Right lobe of liver (tissue), 6 donors: ENCODE measurements around the gene TLDC2. TPM values are rescaled to one million over a fixed set of nuclear protein-coding genes. Genes with fewer than 3 reads are reported as not detected.
A peak's percentile ranks its signal among the peaks of the same experiment; 100 is the strongest.
"Not testable (repeated sequence)": the region's sequence is repeated elsewhere in the genome, so short reads cannot be mapped to it uniquely, and the experiment has no call there.

Experiments used
- ATAC-seq, 4 donors: fragments of 200-7000 bp; cut with Tn5 transposase; one replicate each; pipeline ENCODE4 v1.9.1; 2020; ENCODE audit warnings: mild to moderate bottlenecking in 4 of 4, moderate library complexity in 4 of 4
- DNase-seq, 3 donors: peaks; one replicate each; pipeline ENCODE4 v3.0.0-alpha.2; 2020
- H3K27ac ChIP-seq, 3 donors: fragments of 200-600 bp; one replicate each; pipeline ENCODE4 v1.8.0; 2022
- H3K27me3 ChIP-seq, 2 donors: fragments of 200-600 bp; one replicate each; pipeline ENCODE4 v1.8.0; 2022
- H3K36me3 ChIP-seq, 4 donors: fragments of 200-600 bp; sonication (generic) in 1 of 4; one replicate each; pipeline versions ENCODE4 v1.5.1 to v1.8.0; 2017 to 2022; ENCODE audit warnings: control low read depth in 1 of 4
- H3K4me1 ChIP-seq, 4 donors: fragments of 200-600 bp; sonication (generic) in 1 of 4; one replicate each; pipeline versions ENCODE4 v1.5.1 to v1.8.0; 2017 to 2022; ENCODE audit warnings: control low read depth in 1 of 4
- H3K4me3 ChIP-seq, 3 donors: fragments of 200-600 bp; one replicate each; pipeline ENCODE4 v1.8.0; 2022
- H3K9me3 ChIP-seq, 4 donors: fragments of 200-600 bp; sonication (generic) in 1 of 4; one replicate each; pipeline versions ENCODE4 v1.5.1 to v1.8.0; 2017 to 2022; ENCODE audit warnings: control low read depth in 1 of 4
- POLR2A ChIP-seq: fragments of 450-650 bp; IDR thresholded peaks from one replicate; pipeline ENCODE4 v1.6.1; 2017; ENCODE audit warnings: antibody characterized with exemption, mild to moderate bottlenecking
- WGBS: methylation state at CpG from one replicate; pipeline ENCODE4 v1.1.6; 2018; ENCODE audit warnings: low coverage, low lambda C conversion rate; ENCODE audit not compliant: insufficient coverage; ENCODE audit errors: missing lambda C conversion rate; 5-methylcytosine and 5-hydroxymethylcytosine counted together
- intact Hi-C, 2 donors: fragments of 100-400 bp; cut with DNase I; formaldehyde crosslinking; loops; one replicate each; pipeline versions ENCODE4 v1.11.2 to v1.14.1; 2022
- total RNA-seq, 6 experiments: library from RNA; depleted of rRNA in 2 of 6; stranded (reverse); fragments of >200 nt in 2 of 6; fragmentation: NEBNext Ultra II Directional in 3 of 6; extraction: Animal tissue kit (Norgen Biotek cat#: 25700) in 3 of 6; gene quantifications; one replicate each; pipeline versions ENCODE4 v1.1.0 to v1.2.4, GENCODE V29; 2016 to 2023
- TF ChIP-seq, protein P1 (sequence below), 4 donors: fragments of 200-600 bp in 3 of 4; fragments of 450-650 bp in 1 of 4; IDR thresholded peaks; one replicate each; pipeline versions ENCODE4 v1.5.1 to v1.8.0; 2016 to 2022; ENCODE audit warnings: antibody characterized with exemption in 4 of 4, mild to moderate bottlenecking in 2 of 4
- donor health status: DM: no; HTN: yes; CAD: no.
- donor health status: DM: no; HTN: no; CAD: no.
- donor health status: DM: no; HTN: no; CAD: no.
- donor health status: DM: no; HTN: yes; CAD: no.
- donor health status: DM: no; HTN: yes; CAD: no.

The TLDC2 gene
- total RNA-seq, 6 experiments from 2014 or later, result 0.43 TPM; not detected in 5

DNA sequence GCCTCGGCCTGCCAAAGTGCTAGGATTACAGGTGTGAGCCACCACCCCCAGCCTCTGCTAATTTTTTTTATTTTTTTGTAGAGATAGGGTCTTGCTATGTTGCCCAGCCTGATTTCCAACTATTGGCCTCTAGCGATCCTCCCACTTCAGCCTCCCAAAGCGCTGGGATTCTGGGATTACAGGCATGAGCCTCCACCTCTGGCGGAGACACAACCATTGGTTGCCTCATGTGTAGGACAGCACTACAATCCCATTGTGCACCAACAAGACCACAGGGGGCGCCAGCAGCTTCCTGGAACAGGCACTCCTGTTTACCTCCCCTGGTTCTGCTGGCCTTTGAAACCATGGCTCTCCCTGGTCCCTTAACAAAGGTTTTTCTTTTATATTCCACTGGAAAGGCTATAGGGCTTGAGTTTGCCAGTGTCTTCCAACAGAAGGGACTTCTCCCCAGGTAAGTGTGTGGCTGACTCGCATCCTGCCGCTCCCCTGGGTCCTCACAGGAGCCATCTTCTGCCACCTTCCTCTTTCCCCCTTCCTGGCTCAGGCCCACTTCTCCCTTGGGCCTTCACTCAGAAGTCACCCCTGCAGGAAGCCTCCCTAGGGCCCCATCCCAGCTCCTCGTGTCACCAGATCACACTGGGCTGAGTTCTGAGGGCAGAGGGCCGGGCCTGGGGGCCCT lies 39.2 kb upstream of the TLDC2 start:
- 85% methylated on average over 4 of the region's 9 CpGs for WGBS
- Histone ChIP-seq H3K36me3 (no peaks in the 10 kb centered on the region), H3K9me3 (no peaks in the 10 kb centered on the region), H3K4me1 (peaks cover 0 to 2% (median 0%) of the 10 kb centered on the region in 4 donors), H3K27ac (no peak overlapping the region), H3K27me3 (no peaks in the 10 kb centered on the region), H3K4me3 (no peak overlapping the region)
- ATAC-seq, result peak in 2 of 4 donors; percentile 24 to 27
- intact Hi-C loops, result no loop called here
- TF ChIP-seq, protein P1, sequence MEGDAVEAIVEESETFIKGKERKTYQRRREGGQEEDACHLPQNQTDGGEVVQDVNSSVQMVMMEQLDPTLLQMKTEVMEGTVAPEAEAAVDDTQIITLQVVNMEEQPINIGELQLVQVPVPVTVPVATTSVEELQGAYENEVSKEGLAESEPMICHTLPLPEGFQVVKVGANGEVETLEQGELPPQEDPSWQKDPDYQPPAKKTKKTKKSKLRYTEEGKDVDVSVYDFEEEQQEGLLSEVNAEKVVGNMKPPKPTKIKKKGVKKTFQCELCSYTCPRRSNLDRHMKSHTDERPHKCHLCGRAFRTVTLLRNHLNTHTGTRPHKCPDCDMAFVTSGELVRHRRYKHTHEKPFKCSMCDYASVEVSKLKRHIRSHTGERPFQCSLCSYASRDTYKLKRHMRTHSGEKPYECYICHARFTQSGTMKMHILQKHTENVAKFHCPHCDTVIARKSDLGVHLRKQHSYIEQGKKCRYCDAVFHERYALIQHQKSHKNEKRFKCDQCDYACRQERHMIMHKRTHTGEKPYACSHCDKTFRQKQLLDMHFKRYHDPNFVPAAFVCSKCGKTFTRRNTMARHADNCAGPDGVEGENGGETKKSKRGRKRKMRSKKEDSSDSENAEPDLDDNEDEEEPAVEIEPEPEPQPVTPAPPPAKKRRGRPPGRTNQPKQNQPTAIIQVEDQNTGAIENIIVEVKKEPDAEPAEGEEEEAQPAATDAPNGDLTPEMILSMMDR (IDR thresholded peaks at IDR 0.05), result peak in 3 of 4 donors; percentile 14 to 37 (median 24)
- TF ChIP-seq POLR2A, result no peak
- peak in 2 of 3 donors; percentile 64 to 67 for DNase-seq

DNA sequence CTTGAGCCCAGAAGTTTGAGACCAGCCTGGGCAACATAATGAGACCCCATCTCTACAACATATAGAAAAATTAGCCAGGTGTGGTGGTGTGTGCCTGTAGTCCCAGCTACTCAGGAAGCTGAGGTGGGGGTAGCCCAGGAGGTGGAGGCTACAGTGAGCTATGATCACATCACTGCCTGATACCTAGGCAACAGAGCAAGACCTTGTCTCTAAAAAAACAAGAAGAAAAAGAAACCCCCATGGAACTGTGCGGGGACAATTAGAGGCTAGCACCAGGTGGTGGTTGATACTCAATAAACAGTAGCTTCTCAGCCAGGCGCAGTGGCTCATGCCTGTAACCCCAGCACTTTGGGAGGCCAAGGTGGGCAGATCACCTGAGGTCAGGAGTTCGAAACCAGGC lies 37.6 kb upstream of the TLDC2 start:
- intact Hi-C loops, H3K4me3 ChIP-seq, ATAC-seq, H3K4me1 ChIP-seq, H3K27ac ChIP-seq, H3K9me3 ChIP-seq, H3K27me3 ChIP-seq, H3K36me3 ChIP-seq, DNase-seq: not testable (repeated sequence)
- 87% methylated on average over 3 of the region's 3 CpGs for WGBS

DNA sequence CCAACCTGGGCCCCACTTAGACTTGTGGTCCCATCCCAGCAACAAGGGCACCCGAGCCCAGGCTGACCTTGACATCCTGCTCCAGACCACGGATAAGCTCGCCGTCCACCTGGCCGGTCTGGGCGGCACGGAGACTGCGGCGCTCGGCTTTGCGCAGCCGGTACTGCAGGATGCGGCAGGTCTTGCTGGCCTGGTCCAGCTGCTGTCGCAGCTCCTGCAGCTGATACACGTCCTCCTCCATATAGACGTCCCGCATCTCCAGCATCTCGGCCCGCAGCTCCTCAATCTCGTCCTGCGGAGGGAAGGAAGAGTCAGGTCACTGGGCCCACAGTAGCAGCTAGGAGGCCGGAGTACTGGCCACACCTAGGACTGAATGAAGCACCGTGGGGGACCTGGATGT lies 36.8 kb upstream of the TLDC2 start:
- no peak overlapping the region for H3K4me3 ChIP-seq
- H3K36me3 ChIP-seq, result no peaks in the 10 kb centered on the region
- no peak for ATAC-seq
- intact Hi-C loops, result no loop called here
- no peak overlapping the region for H3K27ac ChIP-seq
- TF ChIP-seq POLR2A, result no peak
- DNase-seq, result no peak
- WGBS, result 90% methylated on average over 3 of the region's 23 CpGs
- no peaks in the 10 kb centered on the region for H3K9me3 ChIP-seq
- no peaks in the 10 kb centered on the region for H3K27me3 ChIP-seq
- peaks cover 0 to 2% (median 0%) of the 10 kb centered on the region in 4 donors for H3K4me1 ChIP-seq

DNA sequence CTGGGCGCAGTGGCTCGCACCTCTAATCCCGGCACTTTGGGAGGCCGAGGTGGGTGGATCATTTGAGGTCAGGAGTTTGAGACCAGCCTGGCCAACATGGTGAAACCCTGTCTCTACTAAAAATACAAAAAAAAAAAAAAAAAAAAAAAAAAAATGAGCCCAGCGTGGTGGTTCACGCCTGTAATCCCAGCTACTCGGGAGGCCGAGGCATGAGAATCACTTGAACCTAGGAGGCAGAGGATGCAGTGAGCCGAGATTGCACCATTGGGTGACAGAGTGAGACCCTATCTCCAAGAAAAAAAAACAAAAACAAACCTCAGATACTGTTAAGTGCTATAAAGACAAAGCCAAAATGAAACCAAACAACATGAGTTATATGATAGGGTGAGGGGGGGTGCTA lies 34.9 kb upstream of the TLDC2 start:
- 83% methylated on average over 4 of the region's 9 CpGs for WGBS
- DNase-seq, H3K36me3 ChIP-seq, H3K27ac ChIP-seq, H3K4me3 ChIP-seq, ATAC-seq, H3K27me3 ChIP-seq, H3K9me3 ChIP-seq, H3K4me1 ChIP-seq, intact Hi-C loops: not testable (repeated sequence)

DNA sequence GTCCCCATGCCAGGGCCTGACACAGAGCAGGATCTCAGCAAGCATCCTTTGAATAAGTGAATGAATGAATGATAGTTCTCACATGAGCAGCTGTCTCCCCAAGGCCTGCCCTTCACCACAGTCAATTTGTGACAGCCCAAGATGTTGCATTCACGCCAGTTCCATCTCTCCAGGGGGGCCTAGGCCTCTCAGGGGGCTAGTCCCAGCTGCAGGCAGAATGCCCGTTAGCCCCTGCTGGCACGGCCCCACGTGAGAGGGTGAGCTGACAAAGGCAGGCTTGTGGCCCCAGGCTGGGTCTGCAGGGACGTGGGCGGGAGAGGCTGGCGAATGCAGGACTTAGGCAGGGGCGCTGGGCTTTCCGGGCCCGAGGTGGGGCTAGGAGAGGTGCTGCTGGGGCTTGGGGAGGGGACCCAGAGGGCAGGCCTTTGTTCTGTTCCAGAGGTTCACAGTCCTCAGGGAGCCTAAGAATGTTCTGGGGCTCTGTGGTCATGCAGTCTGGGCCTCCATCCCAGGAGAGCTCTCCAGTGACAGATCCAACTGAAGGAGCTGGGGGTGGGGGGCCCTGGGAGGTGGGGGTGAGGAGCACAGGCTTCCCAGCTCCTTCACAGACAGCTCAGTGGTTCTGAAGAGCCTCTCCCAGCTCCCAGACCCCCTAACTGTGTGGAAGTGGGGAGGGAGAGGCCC lies 30.5 kb upstream of the TLDC2 start:
- TF ChIP-seq POLR2A, result no peak
- TF ChIP-seq, protein P1 (IDR thresholded peaks at IDR 0.05), result no peak
- no peaks in the 10 kb centered on the region for H3K36me3 ChIP-seq
- intact Hi-C loops, result no loop called here
- H3K4me3 ChIP-seq, result no peak overlapping the region
- DNase-seq (no peak), ATAC-seq (no peak)
- H3K27ac ChIP-seq, result no peak overlapping the region
- no peaks in the 10 kb centered on the region for H3K9me3 ChIP-seq
- no peaks in the 10 kb centered on the region for H3K27me3 ChIP-seq
- no peaks in the 10 kb centered on the region for H3K4me1 ChIP-seq
- WGBS, result 93% methylated on average over 3 of the region's 10 CpGs

DNA sequence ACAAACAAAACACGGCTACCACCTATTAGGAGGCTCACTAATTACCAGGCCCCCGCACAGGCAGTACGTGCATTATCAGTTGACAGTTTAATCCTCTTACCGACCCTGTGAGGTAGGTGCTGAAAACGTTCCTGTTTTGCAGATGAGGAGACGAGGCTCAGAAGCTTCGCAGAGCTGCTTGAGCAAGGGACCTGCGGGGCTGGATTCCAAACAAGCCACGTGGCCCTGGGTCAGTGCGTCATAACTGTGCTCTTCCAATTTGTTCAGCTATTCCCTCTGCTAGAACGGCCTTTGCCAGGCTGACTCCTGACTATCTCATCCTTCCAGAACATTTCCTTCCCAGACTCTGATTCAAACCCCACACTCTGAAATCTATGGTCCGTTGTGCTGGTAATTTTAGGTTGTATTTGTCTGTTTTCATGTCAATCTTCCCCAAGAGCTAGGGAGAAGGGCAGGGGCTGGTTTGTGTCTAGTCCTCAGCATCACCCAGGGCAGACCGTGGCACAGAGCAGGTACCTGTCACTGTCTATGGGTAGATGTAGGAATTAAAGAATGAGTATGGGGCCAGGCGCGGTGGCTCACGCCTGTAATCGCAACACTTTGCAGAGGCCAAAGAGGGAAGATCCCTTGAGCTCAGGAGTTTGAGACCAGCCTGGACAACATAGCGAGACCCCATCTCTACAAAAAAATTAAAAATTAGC lies 28.8 kb upstream of the TLDC2 start:
- TF ChIP-seq, protein P1 (IDR thresholded peaks at IDR 0.05), result no peak
- TF ChIP-seq POLR2A, result no peak
- H3K36me3 ChIP-seq, result no peaks in the 10 kb centered on the region
- 78% methylated on average over 13 of the region's 18 CpGs for WGBS
- DNase-seq, result no peak
- no peaks in the 10 kb centered on the region for H3K4me1 ChIP-seq
- no peak overlapping the region for H3K4me3 ChIP-seq
- peak in 3 of 4 donors; percentile 19 to 45 (median 40) for ATAC-seq
- no peaks in the 10 kb centered on the region for H3K9me3 ChIP-seq
- no peaks in the 10 kb centered on the region for H3K27me3 ChIP-seq
- peak overlapping the region in 1 of 3 donors; percentile 10 for H3K27ac ChIP-seq
- intact Hi-C loops, result no loop called here
